ES-I3 (cell line): Measurements from ENCODE around the gene EVPLL.
"Not testable (repeated sequence)": the region's sequence is repeated elsewhere in the genome, so short reads cannot be mapped to it uniquely, and the experiment has no call there.

Source experiments
- H3K36me3 ChIP-seq: 2 replicates; pipeline ENCODE4 v1.6.1; 2013; ENCODE audit warnings: mild to moderate bottlenecking, low read length, control low read depth, moderate library complexity; ENCODE audit not compliant: insufficient read depth
- H3K4me1 ChIP-seq: 2 replicates; pipeline ENCODE4 v1.6.1; 2013; ENCODE audit warnings: mild to moderate bottlenecking, control low read depth, low read length; ENCODE audit not compliant: insufficient read depth
- H3K9ac ChIP-seq: 2 replicates; pipeline ENCODE4 v1.6.1; 2013; ENCODE audit warnings: low read depth, mild to moderate bottlenecking, low read length, moderate library complexity
- H3K9me3 ChIP-seq: 2 replicates; pipeline ENCODE4 v1.6.1; 2013; ENCODE audit warnings: mild to moderate bottlenecking, low read length, moderate library complexity; ENCODE audit not compliant: control insufficient read depth, insufficient read depth

The EVPLL gene

DNA sequence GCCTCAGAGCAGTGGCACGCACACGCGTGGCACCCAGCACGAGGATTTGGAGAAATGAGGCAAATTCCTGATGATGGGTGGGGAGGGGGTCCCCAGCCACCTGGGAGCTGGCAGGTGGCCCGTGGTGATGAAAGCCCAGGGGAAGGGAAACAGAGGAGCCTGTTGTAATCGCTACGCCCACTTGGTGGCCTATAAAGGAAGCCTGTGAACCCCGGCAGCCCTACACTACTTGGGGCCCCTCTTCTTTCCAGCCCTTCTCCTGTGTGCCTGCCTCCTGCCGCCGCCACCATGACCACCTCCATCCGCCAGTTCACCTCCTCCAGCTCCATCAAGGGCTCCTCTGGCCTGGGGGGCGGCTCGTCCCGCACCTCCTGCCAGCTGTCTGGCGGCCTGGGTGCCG, 49.1 kb downstream of the EVPLL start:
- H3K36me3 ChIP-seq, H3K9me3 ChIP-seq, H3K9ac ChIP-seq, H3K4me1 ChIP-seq: not testable (repeated sequence)

- not testable (repeated sequence) for H3K36me3 ChIP-seq, H3K4me1 ChIP-seq, H3K9ac ChIP-seq, H3K9me3 ChIP-seq
These were observed 54.6 kb downstream of the EVPLL start for GRCh38 chr17:18432206-18432605.
